ENCODE results near the gene TENM4.
"Not testable (repeated sequence)": the region's sequence is repeated elsewhere in the genome, so short reads cannot be mapped to it uniquely, and the experiment has no call there.

Gene TENM4

GRCh38 chr11:78642979-78643675, 797.7 kb downstream of the TENM4 start:
- Histone ChIP-seq H4K20me1 (ENCODE audit: insufficient read depth, low read length) (0 out of 2 replicates have a peak, but pooled peaks cover 3% of the 10 kb centered on the region), H3K27me3 (ENCODE audit: insufficient read depth, low read length, poor library complexity) (no peaks in the 10 kb centered on the region), H2AFZ (ENCODE audit: low read depth, low read length) (no peak overlapping the region), H3K9me3 (ENCODE audit: insufficient read depth, low read length, severe bottlenecking) (no peaks in the 10 kb centered on the region), H3K36me3 (ENCODE audit: insufficient read depth, low read length) (no peaks in the 10 kb centered on the region), H3K4me2 (ENCODE audit: insufficient read depth, low read length) (no peak overlapping the region), H3K79me2 (ENCODE audit: insufficient read depth, low read length) (no peaks in the 10 kb centered on the region), H3K9ac (ENCODE audit: low read depth, low read length) (no peak overlapping the region), H3K27ac (ENCODE audit: low read length) (no peak overlapping the region), H3K4me1 (ENCODE audit: insufficient read depth, low read length) (no peaks in the 10 kb centered on the region; the same call in 1 of the 2 replicates), H3K4me3 (ENCODE audit: low read depth in 1 of 2, low read length in 2 of 2) (no peak overlapping the region)
- DNase-seq (no peak), ATAC-seq (ENCODE audit: insufficient read depth, low read depth) (no peak)
- no peak for TF ChIP-seq CTCF (IDR thresholded peaks at IDR 0.05; ENCODE audit: borderline replicate concordance, extremely low read depth, low read length, poor library complexity, severe bottlenecking)
- TF ChIP-seq EZH2 (IDR thresholded peaks at IDR 0.05; ENCODE audit: borderline replicate concordance, low read depth, low read length, severe bottlenecking) = no peak

- H3K27ac ChIP-seq (ENCODE audit: low read length) = no peak overlapping the region
- H3K4me1 ChIP-seq (ENCODE audit: insufficient read depth, low read length) = no peaks in the 10 kb centered on the region; the same call in 1 of the 2 replicates
- no peak overlapping the region for H3K9ac ChIP-seq (ENCODE audit: low read depth, low read length)
- TF ChIP-seq EZH2 (IDR thresholded peaks at IDR 0.05; ENCODE audit: borderline replicate concordance, low read depth, low read length, severe bottlenecking) = no peak
- no peak for TF ChIP-seq CTCF (IDR thresholded peaks at IDR 0.05; ENCODE audit: borderline replicate concordance, extremely low read depth, low read length, poor library complexity, severe bottlenecking)
- DNase-seq (no peak), ATAC-seq (ENCODE audit: insufficient read depth, low read depth) (no peak)
- H3K36me3 ChIP-seq (ENCODE audit: insufficient read depth, low read length) = no peaks in the 10 kb centered on the region
- H3K79me2 ChIP-seq (ENCODE audit: insufficient read depth, low read length) = no peaks in the 10 kb centered on the region
- no peaks in the 10 kb centered on the region for H3K27me3 ChIP-seq (ENCODE audit: insufficient read depth, low read length, poor library complexity)
- no peak overlapping the region for H3K4me2 ChIP-seq (ENCODE audit: insufficient read depth, low read length)
- 0 out of 2 replicates have a peak, but pooled peaks cover 3% of the 10 kb centered on the region for H4K20me1 ChIP-seq (ENCODE audit: insufficient read depth, low read length)
- no peaks in the 10 kb centered on the region for H3K9me3 ChIP-seq (ENCODE audit: insufficient read depth, low read length, severe bottlenecking)
- H3K4me3 ChIP-seq (ENCODE audit: low read depth in 1 of 2, low read length in 2 of 2) = no peak overlapping the region
- no peak overlapping the region for H2AFZ ChIP-seq (ENCODE audit: low read depth, low read length)
These were observed 799.3 kb downstream of the TENM4 start for GRCh38 chr11:78641541-78641940.

- Histone ChIP-seq H3K9ac (ENCODE audit: low read depth, low read length) (no peak overlapping the region), H2AFZ (ENCODE audit: low read depth, low read length) (no peak overlapping the region), H3K36me3 (ENCODE audit: insufficient read depth, low read length) (no peaks in the 10 kb centered on the region), H3K4me3 (ENCODE audit: low read depth in 1 of 2, low read length in 2 of 2) (no peak overlapping the region), H4K20me1 (ENCODE audit: insufficient read depth, low read length) (no peaks in the 10 kb centered on the region), H3K9me3 (ENCODE audit: insufficient read depth, low read length, severe bottlenecking) (no peaks in the 10 kb centered on the region), H3K4me1 (ENCODE audit: insufficient read depth, low read length) (no peaks in the 10 kb centered on the region), H3K4me2 (ENCODE audit: insufficient read depth, low read length) (no peak overlapping the region), H3K27me3 (ENCODE audit: insufficient read depth, low read length, poor library complexity) (no peaks in the 10 kb centered on the region), H3K79me2 (ENCODE audit: insufficient read depth, low read length) (no peaks in the 10 kb centered on the region), H3K27ac (ENCODE audit: low read length) (no peak overlapping the region)
- no peak for DNase-seq
- TF ChIP-seq CTCF (IDR thresholded peaks at IDR 0.05; ENCODE audit: borderline replicate concordance, extremely low read depth, low read length, poor library complexity, severe bottlenecking) (no peak), EZH2 (IDR thresholded peaks at IDR 0.05; ENCODE audit: borderline replicate concordance, low read depth, low read length, severe bottlenecking) (no peak)
- ATAC-seq (ENCODE audit: insufficient read depth, low read depth) = no peak
These were observed 802.0 kb downstream of the TENM4 start for GRCh38 chr11:78638704-78639380.

GRCh38 chr11:78637527-78637926, 803.3 kb downstream of the TENM4 start:
- not testable (repeated sequence) for ATAC-seq (ENCODE audit: insufficient read depth, low read depth); H4K20me1 ChIP-seq (ENCODE audit: insufficient read depth, low read length); H3K4me1 ChIP-seq (ENCODE audit: insufficient read depth, low read length); DNase-seq; H3K27ac ChIP-seq (ENCODE audit: low read length); H2AFZ ChIP-seq (ENCODE audit: low read depth, low read length); H3K4me3 ChIP-seq (ENCODE audit: low read depth in 1 of 2, low read length in 2 of 2); H3K9ac ChIP-seq (ENCODE audit: low read depth, low read length); H3K27me3 ChIP-seq (ENCODE audit: insufficient read depth, low read length, poor library complexity); H3K9me3 ChIP-seq (ENCODE audit: insufficient read depth, low read length, severe bottlenecking); H3K4me2 ChIP-seq (ENCODE audit: insufficient read depth, low read length); H3K79me2 ChIP-seq (ENCODE audit: insufficient read depth, low read length); H3K36me3 ChIP-seq (ENCODE audit: insufficient read depth, low read length)

All from DND-41 (cell line).